HTR-8/SVneo (cell line): Measurements from ENCODE around the gene EGR1.

Experiments
- DNase-seq: peaks from one replicate; pipeline ENCODE4 v3.0.0; 2011; ENCODE audit warnings: low spot score, mixed read lengths; ENCODE audit not compliant: insufficient read length
- FAIRE-seq: peaks from 2 replicates; lab custom pipeline; 2011; peaks lifted over from hg19 to GRCh38; lab: Jason Lieb, UNC

Gene EGR1

DNA sequence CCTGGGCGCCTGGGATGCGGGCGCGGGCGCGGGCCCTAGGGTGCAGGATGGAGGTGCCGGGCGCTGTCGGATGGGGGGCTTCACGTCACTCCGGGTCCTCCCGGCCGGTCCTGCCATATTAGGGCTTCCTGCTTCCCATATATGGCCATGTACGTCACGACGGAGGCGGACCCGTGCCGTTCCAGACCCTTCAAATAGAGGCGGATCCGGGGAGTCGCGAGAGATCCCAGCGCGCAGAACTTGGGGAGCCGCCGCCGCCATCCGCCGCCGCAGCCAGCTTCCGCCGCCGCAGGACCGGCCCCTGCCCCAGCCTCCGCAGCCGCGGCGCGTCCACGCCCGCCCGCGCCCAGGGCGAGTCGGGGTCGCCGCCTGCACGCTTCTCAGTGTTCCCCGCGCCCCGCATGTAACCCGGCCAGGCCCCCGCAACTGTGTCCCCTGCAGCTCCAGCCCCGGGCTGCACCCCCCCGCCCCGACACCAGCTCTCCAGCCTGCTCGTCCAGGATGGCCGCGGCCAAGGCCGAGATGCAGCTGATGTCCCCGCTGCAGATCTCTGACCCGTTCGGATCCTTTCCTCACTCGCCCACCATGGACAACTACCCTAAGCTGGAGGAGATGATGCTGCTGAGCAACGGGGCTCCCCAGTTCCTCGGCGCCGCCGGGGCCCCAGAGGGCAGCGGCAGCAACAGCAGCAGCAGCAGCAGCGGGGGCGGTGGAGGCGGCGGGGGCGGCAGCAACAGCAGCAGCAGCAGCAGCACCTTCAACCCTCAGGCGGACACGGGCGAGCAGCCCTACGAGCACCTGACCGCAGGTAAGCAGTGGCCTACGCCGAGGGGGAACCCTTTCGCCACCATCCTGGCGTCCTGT is at the start of gene EGR1:
Gene EGR1 (plus strand): TSS at position 219 of the 864 bp plus-strand sequence. CDS start 283 bp downstream, at position 502.
- DNase-seq, result peak; percentile 86
- FAIRE-seq, result peak; percentile 74

DNA sequence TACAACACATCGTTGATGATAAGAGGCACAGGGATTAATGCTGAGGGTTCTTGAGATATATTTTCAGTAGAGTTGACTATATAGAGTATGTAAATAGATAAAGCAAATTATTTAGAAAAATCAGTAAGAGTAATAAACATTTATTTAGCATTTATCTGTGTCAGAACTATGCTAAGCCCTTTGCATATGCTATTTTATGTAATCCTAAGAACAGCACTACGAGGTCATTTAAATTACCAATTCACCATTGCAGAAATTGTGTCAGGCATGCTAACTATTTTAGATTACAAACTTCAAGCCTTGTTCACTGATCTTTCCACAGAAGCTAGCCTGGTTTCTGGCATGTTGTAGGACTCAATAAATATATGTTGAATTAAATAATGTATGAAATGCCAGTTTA is 46.8 kb upstream of the EGR1 start:
- FAIRE-seq (no peak), DNase-seq (no peak)

DNA sequence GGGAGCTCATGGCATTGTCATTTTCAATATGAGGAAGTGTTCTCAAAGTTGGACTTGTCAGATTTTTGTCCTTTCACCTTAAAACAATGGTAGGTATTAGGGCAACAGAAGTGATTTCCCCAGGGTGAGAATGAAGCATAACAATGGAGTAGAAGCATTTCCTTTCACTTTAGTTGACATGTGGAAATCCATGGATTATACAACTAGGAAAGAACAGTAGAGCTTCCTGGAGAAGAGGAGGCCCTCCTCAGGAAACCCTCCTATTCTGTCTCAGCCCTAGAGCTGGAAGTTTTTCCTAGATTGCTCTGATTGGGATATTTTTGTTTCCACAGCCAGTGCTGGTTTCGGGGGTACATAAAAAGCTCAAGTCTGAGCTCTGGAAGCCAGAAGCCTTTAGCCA is 40.2 kb upstream of the EGR1 start:
- FAIRE-seq, result no peak
- DNase-seq, result no peak

- FAIRE-seq (no peak), DNase-seq (no peak)
These were observed 29.3 kb upstream of the EGR1 start for GRCh38 chr5:138435943-138436342.

DNA sequence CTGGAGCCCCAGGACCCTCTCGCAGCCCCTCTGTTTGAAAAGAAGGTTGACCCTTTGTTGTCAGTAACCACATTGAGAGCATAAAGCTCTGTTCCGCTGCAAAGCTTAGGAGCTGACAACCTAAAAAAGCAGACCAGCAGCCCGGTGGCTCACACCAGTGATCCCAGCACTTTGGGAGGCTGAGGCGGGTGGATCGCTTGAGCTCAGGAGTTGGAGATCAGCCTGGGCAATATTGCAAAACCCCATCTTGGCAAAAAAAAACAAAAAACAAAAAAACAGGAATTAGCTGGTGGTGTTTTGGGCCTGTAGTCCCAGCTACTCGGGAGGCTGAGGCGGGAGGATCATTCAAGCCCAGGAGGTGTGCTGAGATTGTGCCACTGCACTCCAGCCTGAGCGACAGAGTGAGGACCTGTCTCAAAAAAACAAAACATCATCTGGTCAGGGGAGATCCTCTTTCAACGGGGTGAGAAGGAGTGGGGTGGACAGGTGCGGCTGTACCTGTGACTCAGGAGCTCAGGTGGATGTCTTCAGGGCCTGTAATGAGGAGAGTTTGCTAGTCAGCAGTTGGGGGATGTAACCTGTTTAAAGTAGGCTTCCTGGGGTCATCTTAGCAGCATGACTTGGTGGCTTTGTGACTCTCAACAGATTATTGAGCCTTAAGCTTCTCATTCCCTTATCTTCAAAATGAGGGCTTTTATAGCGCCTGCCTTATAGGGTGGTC is 27.1 kb upstream of the EGR1 start:
- no peak for FAIRE-seq
- DNase-seq, result no peak

DNA sequence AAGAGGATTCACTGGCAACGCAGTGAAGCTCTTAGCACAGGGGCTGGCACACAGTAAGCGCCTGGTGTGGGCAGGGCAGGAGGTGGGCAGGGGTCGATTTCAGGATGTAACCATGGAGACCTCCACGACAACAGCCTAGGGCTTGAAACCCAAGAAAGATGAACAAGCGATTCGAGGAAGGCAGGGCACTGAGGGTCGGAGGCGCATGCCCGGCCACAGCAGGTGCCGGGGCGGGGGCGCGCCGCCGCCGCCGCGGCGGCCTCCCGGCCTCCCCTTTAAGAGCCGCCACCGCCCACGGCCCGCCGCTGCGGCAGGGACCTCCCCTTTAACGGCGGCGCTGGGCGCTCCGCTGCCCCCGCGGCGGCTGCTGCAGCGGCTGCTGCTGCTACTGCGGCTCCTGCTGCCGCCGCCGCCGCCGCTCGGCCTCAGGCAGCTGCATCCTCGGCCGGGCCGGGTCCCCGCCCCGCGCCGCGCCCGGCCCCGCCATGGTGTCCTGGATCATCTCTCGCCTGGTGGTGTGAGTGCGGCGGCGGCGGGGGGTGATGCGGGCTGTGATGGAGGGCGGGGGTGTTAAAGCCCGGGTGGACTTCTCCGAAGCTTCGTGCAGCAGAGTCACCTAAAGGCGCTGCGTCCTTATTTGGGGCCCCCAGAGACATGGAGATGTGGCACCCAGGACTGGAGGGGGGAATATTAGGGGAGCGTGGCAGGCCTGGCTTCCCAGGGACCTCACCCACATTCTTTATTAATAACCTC is 26.4 kb upstream of the EGR1 start, which contains the start of gene REEP2:
Gene REEP2 (plus strand): TSS at position 334 of the 753 bp plus-strand sequence. CDS start 152 bp downstream, at position 486.
- FAIRE-seq (peak; percentile 36), DNase-seq (peak; percentile 65)

- DNase-seq, result peak; percentile 41
- no peak for FAIRE-seq
These were observed 25.7 kb upstream of the EGR1 start for GRCh38 chr5:138439477-138440158.

GRCh38 chr5:138440159-138441073 is 24.9 kb upstream of the EGR1 start:
- DNase-seq (no peak), FAIRE-seq (no peak)

DNA sequence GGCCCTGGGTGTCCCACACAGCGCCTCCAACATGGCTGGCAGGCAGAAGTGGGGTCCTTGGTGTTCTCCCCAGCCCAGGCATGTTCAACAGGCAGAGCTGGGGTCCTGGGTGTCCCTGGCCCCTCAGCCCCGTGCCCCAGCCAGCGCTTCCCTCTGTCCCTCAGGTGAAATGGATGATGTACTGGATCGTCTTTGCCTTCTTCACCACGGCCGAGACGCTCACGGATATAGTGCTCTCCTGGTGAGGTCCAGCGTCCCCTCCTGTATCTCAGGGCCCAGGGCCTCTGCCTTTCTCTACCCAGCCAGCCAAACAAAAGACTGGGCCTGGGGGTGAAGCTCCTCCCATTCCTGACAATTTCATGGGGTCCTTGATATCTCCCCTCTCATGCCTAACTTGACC is 24.1 kb upstream of the EGR1 start:
- FAIRE-seq (no peak), DNase-seq (no peak)

DNA sequence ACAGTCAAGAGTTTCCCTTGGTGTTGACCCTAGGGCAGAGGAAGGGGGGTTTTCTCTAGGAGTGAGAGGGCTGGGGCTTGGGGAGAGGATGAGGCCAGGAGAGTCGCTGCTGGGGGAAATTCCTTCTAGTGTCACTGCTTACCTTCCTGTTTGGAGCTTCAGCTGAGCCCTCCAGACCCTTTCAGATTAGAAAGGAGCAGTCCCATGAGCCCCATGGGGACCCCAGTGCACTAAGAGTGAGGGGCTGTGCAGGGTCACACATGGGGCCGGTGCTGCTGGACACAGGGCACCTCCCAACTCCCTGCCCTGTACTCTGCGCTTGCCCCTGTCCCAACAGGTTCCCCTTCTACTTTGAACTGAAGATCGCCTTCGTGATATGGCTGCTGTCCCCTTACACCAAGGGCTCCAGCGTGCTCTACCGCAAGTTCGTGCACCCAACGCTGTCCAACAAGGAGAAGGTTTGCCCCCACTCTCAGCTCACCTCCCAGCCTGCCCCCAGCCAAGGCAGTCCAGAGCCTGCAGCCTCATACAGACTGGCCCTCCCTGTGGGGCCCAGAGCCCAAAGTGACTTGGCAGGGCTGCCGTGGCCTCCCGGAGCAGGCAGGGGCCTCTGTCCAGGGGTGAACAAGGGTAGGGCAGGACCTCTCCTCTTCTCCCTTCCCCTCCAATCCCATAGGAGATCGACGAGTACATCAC is 21.1 kb upstream of the EGR1 start:
- FAIRE-seq, result no peak
- DNase-seq, result no peak

GRCh38 chr5:138444774-138445546 is 20.3 kb upstream of the EGR1 start:
- DNase-seq (no peak), FAIRE-seq (no peak)

DNA sequence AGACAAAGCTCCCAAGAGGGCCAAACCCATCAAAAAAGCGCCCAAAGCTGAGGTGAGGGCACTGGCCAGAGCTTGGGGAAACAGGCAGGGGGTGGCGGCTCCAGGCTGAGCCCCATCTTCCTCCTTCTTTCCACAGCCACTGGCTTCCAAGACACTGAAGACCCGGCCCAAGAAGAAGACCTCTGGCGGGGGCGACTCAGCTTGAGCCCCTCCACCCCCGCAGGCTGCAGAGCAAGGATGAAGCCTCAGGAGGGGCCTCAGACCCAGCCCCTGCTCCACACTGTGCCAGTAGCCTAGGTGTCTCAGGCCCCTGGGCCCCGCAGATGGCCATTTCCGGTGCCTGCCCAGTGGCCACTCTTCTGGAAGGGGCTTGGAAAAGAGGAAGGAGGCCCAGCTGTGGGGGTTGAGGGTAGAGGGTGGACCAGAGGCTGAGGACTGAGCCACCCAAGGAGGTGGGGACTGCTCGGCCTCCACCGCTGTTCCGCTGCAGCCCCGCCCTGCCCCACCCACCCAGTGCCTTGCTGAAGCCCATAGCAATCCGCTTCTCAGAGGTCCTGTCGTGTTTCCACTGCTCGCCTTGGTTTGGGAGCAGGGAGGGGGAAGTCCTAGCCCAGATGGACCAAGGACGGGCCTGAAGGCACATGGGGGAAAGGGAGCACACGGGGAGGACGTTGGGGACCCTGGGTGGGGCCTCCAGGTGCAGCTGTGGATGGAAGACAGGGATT is 19.6 kb upstream of the EGR1 start:
- FAIRE-seq, result no peak
- DNase-seq, result no peak

GRCh38 chr5:138448070-138448469 is 17.2 kb upstream of the EGR1 start:
- DNase-seq, result no peak
- no peak for FAIRE-seq

DNA sequence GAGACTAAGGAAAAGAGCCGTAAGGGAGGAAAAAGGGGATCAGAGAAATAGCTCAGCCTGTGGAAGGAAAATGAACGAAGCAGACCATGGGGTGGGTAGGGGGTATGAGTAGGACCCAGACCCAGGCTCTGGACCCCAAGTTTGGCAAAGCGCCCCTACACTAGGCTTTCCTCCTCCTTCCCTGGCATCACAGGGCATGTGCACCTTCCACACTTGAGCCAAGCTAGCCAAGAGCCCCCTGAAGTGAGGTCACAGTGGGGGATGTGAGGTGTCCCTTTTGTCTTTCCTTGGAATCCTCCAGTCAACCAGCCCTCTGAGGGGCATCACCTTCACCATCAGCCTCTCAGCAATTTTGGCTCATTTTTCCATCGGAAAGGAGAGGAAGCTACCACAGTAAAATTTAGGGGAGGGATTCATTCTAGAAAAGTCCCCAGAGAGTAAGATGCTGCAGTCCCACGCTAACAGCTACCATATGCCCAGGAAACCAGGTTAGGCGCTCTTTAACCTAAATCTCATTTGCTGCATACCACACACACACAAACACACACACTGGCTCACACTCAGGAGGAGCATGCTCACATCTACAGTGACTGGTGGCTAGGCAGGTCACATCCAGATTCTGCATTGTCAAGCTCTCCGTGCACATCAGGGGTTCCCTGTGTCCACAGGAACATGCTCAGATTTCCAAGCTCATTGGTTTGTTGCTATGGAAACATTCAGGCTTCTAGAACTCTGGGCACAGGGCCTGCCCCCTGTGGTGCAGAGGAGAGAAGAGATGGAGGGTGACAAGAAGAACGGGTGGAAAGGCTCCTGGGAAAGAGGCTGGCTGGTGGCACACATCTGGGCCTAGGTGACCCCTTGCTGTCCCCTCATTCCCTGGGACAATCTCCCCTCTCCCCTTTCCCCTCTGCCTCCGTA is 16.5 kb upstream of the EGR1 start:
- FAIRE-seq (no peak), DNase-seq (no peak)

DNA sequence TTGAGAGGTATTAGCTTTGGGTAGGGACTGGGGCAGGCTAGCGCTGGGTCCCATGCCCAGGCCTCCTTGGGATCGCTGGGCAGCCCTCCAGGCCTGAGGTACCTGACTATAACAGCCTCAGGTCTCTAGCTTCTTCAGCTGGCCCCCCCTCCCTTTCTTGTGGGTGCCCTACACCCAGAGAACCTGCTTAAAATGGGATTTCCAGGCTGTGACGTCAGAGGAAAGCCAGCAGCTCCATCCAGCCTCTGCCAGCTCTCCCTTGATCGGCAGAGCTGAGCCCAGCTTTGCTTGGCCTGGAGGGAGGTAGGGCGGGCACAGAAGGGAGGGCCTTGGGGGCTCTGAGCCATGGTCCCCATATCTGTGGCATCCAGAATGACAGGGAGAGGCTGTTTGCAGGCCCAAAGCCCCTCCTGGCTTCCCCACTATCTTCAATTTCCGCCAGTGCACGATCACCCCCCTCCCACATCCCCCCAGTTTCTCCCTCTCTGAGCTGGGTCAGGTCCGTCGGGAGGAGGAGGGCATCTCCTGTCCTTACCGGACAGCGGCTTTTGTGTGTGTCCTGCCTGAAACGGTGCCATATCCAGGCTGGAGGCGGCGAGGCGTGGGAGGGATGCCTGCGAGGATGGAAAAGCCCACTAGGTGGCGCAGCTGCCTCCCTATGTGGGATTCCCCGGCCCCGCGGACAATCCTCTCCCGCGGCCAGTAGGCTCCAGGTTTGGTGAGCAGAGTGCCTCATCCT is 15.6 kb upstream of the EGR1 start:
- FAIRE-seq, result peak; percentile 94
- peak; percentile 93 for DNase-seq
